K562 (cell line): Measurements from ENCODE around the gene ERAL1. TPM values are rescaled to one million over a fixed set of nuclear protein-coding genes. Genes with fewer than 3 reads are reported as not detected.

ENCODE experiments used
- CEBPB ChIP-seq: fragments of 450-650 bp; IDR thresholded peaks from 2 replicates; pipeline ENCODE4 v1.6.1; 2016; ENCODE audit warnings: missing genetic modification characterization, missing compliant biosample characterization
- EHMT2 ChIP-seq: fragments of 450-650 bp; IDR thresholded peaks from 2 replicates; pipeline ENCODE4 v1.6.1; 2018; ENCODE audit warnings: antibody characterized with exemption
- KDM2B ChIP-seq: fragments of 250-450 bp; sonication (Bioruptor Pico); IDR thresholded peaks from 2 replicates; pipeline ENCODE4 v1.8.0; 2021; ENCODE audit warnings: mild to moderate bottlenecking, moderate library complexity
- MTF1 ChIP-seq: fragments of 250-450 bp; sonication (Bioruptor Pico); IDR thresholded peaks from 2 replicates; pipeline ENCODE4 v1.9.0; 2021; ENCODE audit warnings: moderate library complexity, mild to moderate bottlenecking, inconsistent platforms, borderline replicate concordance
- NUFIP1 ChIP-seq: fragments of 450-650 bp; IDR thresholded peaks from 2 replicates; pipeline ENCODE4 v1.6.1; 2018; ENCODE audit not compliant: partially characterized antibody
- PPARD ChIP-seq: fragments of 250-450 bp; sonication (Bioruptor Pico); IDR thresholded peaks from 2 replicates; pipeline ENCODE4 v1.8.0; 2022; ENCODE audit warnings: inconsistent platforms, mild to moderate bottlenecking, moderate library complexity
- ZEB2 ChIP-seq: fragments of 450-650 bp; IDR thresholded peaks from 2 replicates; pipeline ENCODE4 v1.6.1; 2016
- polyA plus RNA-seq, 8 experiments: library from polyadenylated mRNA; depleted of rRNA in 4 of 8; stranded (reverse) in 5 of 8; unstranded in 3 of 8; fragments of >200 nt; fragmentation: Nextera tagmentation in 2 of 8; fragmentation: Illumina TruSeq in 1 of 8; extraction: Ambion mirVana in 2 of 8; extraction: Trizol in 1 of 8; gene quantifications; 2 replicates each; pipeline versions ENCODE4 v1.2.1 to v1.2.3, GENCODE V29; 2011 to 2014; ENCODE audit warnings: inconsistent platforms in 1 of 8, missing spikeins in 1 of 8
- total RNA-seq, 7 experiments: library from RNA; depleted of rRNA in 6 of 7; stranded (reverse); fragments of >200 nt in 6 of 7; fragmentation: Illumina TruSeq in 2 of 7; extraction: Trizol in 2 of 7; gene quantifications; 2 replicates each; pipeline versions ENCODE4 v1.2.1 to v1.2.3, GENCODE V29; 2011 to 2021; ENCODE audit warnings: low replicate concordance in 1 of 7
- TF ChIP-seq, protein P1 (sequence below): fragments of 250-450 bp; sonication (Bioruptor Pico); IDR thresholded peaks from 2 replicates; pipeline ENCODE4 v1.8.0; 2021; ENCODE audit warnings: moderate library complexity, mild to moderate bottlenecking, inconsistent platforms
- TF ChIP-seq, protein P2 (sequence below): IDR thresholded peaks from 3 replicates; pipeline ENCODE4 v1.6.1; 2011; ENCODE audit warnings: borderline replicate concordance, mild to moderate bottlenecking, moderate library complexity; ENCODE audit not compliant: insufficient read length; ENCODE audit errors: extremely low read depth
- TF ChIP-seq, protein P3 (sequence below), 2 experiments: fragments of 450-650 bp in 1 of 2; IDR thresholded peaks; 2 replicates each; pipeline ENCODE4 v1.6.1; 2011 to 2017; ENCODE audit warnings: low read depth in 2 of 2, antibody characterized with exemption in 1 of 2, borderline replicate concordance in 1 of 2, low read length in 1 of 2, mild to moderate bottlenecking in 1 of 2, mixed read lengths in 1 of 2; ENCODE audit not compliant: control insufficient read depth in 1 of 2

The ERAL1 gene
- total and polyA plus RNA-seq, 9 of the 15 experiments (the other 6 are each of a cell fraction or from before 2014, with no cell fraction given) = 37.5 to 351 (median 106) TPM

DNA sequence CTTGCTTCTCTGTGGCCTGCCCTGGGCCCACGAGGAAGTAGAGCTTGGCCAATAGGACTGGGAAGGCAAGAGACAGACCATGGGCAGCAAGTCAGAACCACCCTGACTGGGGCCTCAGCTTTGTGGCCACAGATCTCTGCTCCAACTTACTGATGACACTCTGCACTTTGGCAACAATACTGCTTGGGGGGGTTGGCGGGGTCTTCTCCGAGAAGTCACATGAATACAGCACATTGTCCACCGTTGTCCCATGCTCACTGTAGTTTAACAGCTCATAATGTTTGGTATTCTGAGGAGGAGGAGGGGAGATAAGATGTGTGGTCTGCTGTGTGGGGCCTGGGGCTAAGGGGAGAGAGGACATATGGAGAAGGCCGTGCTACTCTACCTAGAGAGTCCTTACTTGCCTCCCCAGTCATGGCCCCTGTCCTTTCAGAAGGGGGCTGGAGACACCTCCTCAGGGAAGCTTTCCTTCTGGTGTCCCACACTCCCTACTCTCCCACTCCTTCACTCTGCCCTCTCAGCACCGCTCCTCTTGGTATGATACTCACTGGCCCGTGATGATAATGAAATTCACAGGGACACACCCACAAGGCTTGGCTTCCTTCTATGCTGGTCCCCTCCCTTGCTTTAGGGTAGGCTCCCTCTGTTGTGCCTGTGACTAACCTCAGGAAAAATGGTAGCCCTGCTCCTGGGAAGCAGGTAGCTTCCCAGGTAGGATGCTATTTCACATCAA, 52.1 kb downstream of the ERAL1 start (continued):
- TF ChIP-seq NUFIP1 = no peak
- TF ChIP-seq, protein P1, sequence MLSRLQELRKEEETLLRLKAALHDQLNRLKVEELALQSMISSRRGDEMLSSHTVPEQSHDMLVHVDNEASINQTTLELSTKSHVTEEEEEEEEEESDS (CRISPR knock-in tag) = no peak
- TF ChIP-seq, protein P2, sequence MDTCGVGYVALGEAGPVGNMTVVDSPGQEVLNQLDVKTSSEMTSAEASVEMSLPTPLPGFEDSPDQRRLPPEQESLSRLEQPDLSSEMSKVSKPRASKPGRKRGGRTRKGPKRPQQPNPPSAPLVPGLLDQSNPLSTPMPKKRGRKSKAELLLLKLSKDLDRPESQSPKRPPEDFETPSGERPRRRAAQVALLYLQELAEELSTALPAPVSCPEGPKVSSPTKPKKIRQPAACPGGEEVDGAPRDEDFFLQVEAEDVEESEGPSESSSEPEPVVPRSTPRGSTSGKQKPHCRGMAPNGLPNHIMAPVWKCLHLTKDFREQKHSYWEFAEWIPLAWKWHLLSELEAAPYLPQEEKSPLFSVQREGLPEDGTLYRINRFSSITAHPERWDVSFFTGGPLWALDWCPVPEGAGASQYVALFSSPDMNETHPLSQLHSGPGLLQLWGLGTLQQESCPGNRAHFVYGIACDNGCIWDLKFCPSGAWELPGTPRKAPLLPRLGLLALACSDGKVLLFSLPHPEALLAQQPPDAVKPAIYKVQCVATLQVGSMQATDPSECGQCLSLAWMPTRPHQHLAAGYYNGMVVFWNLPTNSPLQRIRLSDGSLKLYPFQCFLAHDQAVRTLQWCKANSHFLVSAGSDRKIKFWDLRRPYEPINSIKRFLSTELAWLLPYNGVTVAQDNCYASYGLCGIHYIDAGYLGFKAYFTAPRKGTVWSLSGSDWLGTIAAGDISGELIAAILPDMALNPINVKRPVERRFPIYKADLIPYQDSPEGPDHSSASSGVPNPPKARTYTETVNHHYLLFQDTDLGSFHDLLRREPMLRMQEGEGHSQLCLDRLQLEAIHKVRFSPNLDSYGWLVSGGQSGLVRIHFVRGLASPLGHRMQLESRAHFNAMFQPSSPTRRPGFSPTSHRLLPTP = no peak
- TF ChIP-seq CEBPB (tag) = no peak
- no peak for TF ChIP-seq ZEB2
- TF ChIP-seq, protein P3, sequence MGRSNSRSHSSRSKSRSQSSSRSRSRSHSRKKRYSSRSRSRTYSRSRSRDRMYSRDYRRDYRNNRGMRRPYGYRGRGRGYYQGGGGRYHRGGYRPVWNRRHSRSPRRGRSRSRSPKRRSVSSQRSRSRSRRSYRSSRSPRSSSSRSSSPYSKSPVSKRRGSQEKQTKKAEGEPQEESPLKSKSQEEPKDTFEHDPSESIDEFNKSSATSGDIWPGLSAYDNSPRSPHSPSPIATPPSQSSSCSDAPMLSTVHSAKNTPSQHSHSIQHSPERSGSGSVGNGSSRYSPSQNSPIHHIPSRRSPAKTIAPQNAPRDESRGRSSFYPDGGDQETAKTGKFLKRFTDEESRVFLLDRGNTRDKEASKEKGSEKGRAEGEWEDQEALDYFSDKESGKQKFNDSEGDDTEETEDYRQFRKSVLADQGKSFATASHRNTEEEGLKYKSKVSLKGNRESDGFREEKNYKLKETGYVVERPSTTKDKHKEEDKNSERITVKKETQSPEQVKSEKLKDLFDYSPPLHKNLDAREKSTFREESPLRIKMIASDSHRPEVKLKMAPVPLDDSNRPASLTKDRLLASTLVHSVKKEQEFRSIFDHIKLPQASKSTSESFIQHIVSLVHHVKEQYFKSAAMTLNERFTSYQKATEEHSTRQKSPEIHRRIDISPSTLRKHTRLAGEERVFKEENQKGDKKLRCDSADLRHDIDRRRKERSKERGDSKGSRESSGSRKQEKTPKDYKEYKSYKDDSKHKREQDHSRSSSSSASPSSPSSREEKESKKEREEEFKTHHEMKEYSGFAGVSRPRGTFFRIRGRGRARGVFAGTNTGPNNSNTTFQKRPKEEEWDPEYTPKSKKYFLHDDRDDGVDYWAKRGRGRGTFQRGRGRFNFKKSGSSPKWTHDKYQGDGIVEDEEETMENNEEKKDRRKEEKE (IDR thresholded peaks at IDR 0.05; ENCODE audit: borderline replicate concordance in 1 of 2, control insufficient read depth in 1 of 2, low read depth in 2 of 2, low read length in 1 of 2) = no peak
- no peak for TF ChIP-seq MTF1
- TF ChIP-seq EHMT2 = no peak
- no peak for TF ChIP-seq KDM2B (CRISPR knock-in tag)
- no peak for TF ChIP-seq PPARD (CRISPR knock-in tag)
